HL-60 (cell line): ENCODE results near the gene C3.

Source experiments
- DNase-seq, 2 experiments: peaks; one replicate each; pipeline ENCODE4 v3.0.0-alpha.2; 2010 to 2020; ENCODE audit warnings: low read depth in 1 of 2, low spot score in 1 of 2
- H3K27ac ChIP-seq: fragments of 250-450 bp; sonication (Bioruptor Pico); replicated peaks from 2 replicates; pipeline ENCODE4 v1.5.1; 2020; ENCODE audit warnings: mild to moderate bottlenecking, moderate library complexity
- H3K27me3 ChIP-seq: fragments of 250-450 bp; sonication (Bioruptor Pico); 2 replicates; pipeline ENCODE4 v1.5.1; 2021; ENCODE audit warnings: mild to moderate bottlenecking, moderate library complexity; ENCODE audit not compliant: insufficient read depth, poor library complexity, severe bottlenecking
- H3K4me3 ChIP-seq: replicated peaks from 2 replicates; pipeline ENCODE4 v1.5.1; 2011; ENCODE audit warnings: mild to moderate bottlenecking, control low read depth, low read length; ENCODE audit not compliant: insufficient read depth
- GABPA ChIP-seq: IDR thresholded peaks from 2 replicates; pipeline ENCODE4 v1.6.1; 2012; ENCODE audit warnings: low read depth
- POLR2AphosphoS5 ChIP-seq: IDR thresholded peaks from 2 replicates; pipeline ENCODE4 v1.6.1; 2012; ENCODE audit warnings: low read depth
- SPI1 ChIP-seq: IDR thresholded peaks from 2 replicates; pipeline ENCODE4 v1.6.1; 2012; ENCODE audit warnings: low read depth, mild to moderate bottlenecking, borderline replicate concordance
- TF ChIP-seq, protein P1 (sequence below): IDR thresholded peaks from one replicate; pipeline ENCODE4 v1.5.1; 2011; ENCODE audit warnings: low read length, control low read depth, inconsistent platforms; ENCODE audit not compliant: insufficient read depth
- TF ChIP-seq, protein P2 (sequence below): IDR thresholded peaks from 2 replicates; pipeline ENCODE4 v1.6.1; 2012; ENCODE audit warnings: low read depth; ENCODE audit not compliant: insufficient replicate concordance

The C3 gene

DNA sequence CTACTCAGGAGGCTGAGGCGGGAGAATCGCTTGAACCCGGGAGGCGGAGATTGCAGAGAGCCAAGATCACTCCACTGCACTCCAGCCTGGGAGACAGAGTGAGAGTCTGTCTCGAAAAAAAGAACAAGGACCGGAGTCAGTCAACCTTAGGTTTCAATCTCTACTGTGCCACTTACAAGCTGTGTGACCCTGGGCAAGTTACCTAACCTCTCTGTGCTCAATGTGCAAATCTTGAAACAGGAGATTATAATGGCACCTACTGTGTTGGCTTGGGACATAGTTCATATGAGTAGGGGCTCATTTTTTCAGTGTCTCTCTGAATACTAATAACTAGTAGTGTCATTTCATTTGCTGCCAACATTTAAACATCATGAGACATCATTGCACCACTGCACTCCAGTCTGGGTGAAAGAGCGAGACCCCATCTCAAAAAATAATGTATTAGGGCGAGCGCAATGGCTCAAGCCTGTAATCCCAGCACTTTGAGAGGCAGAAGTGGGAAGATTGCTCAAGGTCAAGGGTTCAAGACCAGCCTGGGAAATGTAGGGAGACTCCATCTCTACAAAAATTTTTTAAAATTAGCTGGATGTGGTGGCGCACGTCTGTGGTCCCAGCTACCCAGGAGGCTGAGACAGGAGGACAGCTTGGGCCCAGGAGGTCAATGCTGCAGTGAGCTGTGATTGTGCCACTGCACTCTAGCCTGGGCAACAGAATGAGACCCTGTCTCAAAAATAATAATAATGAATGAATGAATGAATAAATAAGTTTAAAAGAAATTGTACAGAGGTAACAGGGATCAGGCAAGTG lies 5.5 kb downstream of the C3 start:
- DNase-seq, result no peak
- Histone ChIP-seq H3K27ac (no peak overlapping the region), H3K27me3 (peaks cover 4% of the 10 kb centered on the region), H3K4me3 (no peak overlapping the region)
- TF ChIP-seq, protein P1, sequence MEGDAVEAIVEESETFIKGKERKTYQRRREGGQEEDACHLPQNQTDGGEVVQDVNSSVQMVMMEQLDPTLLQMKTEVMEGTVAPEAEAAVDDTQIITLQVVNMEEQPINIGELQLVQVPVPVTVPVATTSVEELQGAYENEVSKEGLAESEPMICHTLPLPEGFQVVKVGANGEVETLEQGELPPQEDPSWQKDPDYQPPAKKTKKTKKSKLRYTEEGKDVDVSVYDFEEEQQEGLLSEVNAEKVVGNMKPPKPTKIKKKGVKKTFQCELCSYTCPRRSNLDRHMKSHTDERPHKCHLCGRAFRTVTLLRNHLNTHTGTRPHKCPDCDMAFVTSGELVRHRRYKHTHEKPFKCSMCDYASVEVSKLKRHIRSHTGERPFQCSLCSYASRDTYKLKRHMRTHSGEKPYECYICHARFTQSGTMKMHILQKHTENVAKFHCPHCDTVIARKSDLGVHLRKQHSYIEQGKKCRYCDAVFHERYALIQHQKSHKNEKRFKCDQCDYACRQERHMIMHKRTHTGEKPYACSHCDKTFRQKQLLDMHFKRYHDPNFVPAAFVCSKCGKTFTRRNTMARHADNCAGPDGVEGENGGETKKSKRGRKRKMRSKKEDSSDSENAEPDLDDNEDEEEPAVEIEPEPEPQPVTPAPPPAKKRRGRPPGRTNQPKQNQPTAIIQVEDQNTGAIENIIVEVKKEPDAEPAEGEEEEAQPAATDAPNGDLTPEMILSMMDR, result no peak
- no peak for TF ChIP-seq GABPA
- TF ChIP-seq, protein P2, sequence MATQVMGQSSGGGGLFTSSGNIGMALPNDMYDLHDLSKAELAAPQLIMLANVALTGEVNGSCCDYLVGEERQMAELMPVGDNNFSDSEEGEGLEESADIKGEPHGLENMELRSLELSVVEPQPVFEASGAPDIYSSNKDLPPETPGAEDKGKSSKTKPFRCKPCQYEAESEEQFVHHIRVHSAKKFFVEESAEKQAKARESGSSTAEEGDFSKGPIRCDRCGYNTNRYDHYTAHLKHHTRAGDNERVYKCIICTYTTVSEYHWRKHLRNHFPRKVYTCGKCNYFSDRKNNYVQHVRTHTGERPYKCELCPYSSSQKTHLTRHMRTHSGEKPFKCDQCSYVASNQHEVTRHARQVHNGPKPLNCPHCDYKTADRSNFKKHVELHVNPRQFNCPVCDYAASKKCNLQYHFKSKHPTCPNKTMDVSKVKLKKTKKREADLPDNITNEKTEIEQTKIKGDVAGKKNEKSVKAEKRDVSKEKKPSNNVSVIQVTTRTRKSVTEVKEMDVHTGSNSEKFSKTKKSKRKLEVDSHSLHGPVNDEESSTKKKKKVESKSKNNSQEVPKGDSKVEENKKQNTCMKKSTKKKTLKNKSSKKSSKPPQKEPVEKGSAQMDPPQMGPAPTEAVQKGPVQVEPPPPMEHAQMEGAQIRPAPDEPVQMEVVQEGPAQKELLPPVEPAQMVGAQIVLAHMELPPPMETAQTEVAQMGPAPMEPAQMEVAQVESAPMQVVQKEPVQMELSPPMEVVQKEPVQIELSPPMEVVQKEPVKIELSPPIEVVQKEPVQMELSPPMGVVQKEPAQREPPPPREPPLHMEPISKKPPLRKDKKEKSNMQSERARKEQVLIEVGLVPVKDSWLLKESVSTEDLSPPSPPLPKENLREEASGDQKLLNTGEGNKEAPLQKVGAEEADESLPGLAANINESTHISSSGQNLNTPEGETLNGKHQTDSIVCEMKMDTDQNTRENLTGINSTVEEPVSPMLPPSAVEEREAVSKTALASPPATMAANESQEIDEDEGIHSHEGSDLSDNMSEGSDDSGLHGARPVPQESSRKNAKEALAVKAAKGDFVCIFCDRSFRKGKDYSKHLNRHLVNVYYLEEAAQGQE, result no peak
- TF ChIP-seq SPI1, result no peak
- TF ChIP-seq POLR2AphosphoS5, result no peak

DNA sequence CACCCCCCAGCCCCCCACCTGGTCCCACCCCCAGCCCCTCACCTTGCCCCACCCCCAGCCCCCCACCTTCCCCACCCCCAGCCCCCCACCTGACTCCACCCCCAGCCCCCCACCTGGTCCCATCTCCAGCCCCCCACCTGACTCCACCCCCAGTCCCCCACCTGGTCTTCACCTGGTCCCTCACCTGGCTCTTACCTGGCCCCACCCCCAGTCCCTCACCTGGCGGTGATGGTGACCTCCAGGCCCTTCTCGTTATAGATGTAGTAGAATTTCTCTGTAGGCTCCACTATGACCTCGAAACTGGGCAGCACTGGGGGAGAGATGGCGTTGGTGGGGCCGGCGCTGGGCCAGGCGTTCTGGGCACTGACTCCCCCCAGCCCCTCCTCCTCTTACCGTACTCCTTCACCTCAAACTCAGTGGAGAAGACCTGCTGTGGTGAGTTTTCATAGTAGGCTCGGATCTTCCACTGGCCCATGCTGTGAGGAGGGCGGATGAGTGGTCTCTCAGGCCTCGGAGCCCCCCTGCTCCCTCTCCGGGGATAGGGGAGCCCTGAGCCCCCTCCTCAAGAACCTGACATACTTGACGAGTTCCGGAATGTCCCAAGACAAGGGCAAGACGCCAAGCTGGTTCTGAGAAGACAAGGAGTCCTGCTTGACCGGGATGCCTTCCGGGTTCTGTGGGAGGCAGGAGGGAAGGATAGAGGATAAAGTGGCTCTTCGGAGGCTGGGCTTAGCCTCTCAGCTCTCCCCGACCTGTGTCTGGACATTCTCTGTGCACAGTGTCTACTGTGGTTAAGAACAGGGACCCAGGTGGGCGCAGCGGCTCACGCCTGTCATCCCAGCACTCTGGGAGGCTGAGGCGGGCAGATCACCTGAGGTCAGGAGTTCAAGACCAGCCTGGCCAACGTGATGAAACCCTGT lies 6.4 kb downstream of the C3 start:
- no peak for DNase-seq
- no peak overlapping the region for H3K4me3 ChIP-seq
- no peak overlapping the region for H3K27ac ChIP-seq
- TF ChIP-seq, protein P2, result no peak
- TF ChIP-seq POLR2AphosphoS5 (no peak), SPI1 (no peak)
- H3K27me3 ChIP-seq, result peaks cover 4% of the 10 kb centered on the region

DNA sequence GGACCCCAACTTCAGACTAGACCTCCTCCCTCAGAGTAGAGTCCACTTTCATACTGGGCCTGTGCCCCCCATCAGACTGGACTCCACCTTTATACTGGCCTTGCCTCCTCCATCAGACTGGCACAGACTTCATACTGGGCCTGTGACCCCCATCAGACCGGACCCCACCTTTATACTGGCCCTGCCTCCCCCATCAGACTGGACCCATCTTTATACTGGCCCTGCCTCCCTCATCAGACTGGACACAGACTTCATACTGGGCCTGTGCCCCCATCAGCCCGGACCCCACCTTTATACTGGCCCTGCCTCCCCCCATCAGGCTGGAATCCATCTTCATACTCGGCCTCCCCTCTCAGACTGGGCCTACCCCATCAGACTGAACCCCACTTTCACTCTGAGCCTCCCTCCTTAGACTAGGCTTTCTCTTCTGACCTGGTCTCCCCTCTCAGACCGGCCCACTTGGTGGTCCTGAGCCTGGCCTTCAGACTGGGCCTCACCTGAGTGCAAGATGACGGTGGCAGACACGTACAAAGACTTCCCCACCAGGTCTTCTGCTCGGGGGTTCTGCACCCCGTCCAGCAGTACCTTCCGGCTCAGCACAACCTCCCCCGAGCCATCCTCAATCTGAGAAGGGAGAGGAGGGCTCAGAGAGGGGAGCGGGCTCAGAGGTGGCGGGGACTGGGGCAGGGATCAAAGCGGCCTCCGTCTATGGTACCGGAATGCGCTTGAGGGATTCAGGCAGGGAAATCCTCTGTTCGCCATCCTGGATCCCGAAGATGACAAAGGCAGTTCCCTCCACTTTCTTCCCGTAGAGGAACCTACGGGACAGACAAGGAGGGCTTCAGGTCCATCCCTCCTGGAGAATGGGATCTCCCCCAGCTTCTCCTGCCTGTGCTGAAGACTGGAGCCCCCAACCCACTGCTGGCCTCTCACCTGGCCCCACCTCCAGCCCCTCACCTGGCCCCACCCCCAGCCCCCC lies 7.5 kb downstream of the C3 start:
- no peak for DNase-seq
- Histone ChIP-seq H3K4me3 (no peak overlapping the region), H3K27me3 (peaks cover 4% of the 10 kb centered on the region), H3K27ac (no peak overlapping the region)
- TF ChIP-seq, protein P1, result no peak
- no peak for TF ChIP-seq GABPA
- TF ChIP-seq SPI1, result no peak
- TF ChIP-seq, protein P2, result no peak
- TF ChIP-seq POLR2AphosphoS5, result no peak
